CD4-positive, alpha-beta T cell treated with Interleukin-15 for 4 hours (primary cell): ENCODE measurements around the gene TNS3.

Experiments
- DNase-seq: peaks from one replicate; pipeline ENCODE4 v3.0.0-alpha.2; 2020; ENCODE audit warnings: low spot score

Gene TNS3

DNA sequence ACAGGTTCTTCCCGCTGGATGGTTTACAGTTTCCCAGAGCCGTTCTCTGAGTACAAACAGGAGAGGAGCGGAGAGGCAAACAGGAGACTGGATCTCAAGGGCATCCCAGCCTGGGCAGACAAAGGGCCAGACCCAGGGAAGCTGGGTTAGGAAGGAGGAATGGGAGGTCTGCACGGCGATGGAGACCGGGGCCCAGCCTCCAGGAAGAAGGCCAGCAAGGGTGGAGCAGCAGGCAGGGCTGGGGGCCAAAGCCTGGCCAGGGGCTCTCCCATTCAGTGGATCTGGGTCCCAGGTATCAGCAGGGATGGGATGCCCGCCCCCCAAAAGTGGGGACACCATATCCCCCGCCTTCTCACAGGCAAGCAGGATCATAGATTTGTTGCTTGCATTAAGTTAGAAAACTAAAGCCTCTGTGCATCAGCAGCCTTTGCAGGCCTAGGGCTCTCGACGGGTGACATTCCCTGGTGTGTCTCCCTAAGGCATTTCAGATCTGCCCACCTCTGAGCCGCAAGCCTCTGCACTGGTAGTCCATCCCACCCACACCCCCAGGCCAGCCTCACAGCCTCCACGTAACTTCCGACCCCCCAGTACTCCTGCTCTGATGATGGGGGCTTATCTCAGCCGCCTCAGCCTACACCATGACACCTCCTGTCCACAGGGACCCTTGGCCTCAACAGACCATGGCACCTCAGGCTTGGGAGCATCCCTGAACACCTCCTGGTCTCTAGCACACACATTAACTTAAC lies 59.9 kb downstream of the TNS3 start:
- DNase-seq: no peak

DNA sequence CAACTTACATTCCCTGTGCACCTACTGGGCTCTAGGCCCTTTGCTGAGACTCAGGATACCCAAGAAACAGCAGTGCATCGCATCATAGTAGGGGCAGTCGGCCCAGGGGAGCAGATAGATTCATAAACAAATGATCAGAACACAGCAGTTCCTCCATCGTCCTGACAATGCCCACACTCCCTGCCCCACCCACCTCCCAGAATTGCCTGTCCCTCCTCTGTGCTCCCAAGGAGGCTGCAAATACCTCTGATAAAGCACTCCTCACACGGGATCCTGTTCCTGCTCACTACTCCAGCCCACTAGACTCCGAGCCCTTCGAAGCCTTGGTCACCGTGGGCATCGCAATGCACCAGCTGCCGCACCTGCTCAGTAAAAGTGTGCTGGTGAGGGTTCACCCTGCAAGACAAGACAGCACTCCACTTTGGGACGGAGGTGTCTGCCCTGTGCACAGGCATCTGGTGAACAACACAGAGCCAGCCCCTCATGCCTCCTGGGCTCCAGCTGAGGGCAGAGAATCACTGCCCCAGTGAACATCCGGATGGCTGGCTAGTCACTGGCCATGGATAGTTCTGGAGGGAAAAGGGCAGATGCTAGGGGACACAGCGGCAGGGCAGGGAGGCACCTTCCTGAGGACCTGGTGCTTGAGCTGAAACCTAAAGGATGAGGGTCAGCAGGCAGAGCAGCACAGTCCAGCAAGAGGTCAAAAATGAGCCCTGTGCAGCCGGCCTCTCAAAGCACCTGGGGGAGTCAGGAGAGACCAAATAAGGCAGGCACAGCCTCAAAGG lies 60.7 kb downstream of the TNS3 start:
- no peak for DNase-seq

DNA sequence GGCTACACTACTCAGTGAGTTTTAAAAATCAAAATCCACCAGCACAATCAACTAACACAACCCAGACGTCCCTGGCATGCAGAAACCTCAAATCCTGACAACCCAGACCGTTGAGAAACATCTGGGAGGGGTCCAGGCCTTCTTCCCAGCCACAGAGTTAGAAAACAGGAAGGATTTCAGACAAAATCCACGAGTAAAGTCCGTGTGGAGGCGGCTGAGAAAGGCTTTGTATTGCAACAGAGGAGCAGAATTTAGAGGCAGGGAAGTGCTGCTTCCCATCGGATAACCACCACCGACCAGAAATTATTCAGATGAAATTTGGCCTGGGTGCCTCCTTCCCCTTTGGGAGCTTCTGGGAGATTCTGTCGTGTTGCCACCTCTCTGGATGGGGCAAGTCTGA lies 61.5 kb downstream of the TNS3 start:
- no peak for DNase-seq

DNA sequence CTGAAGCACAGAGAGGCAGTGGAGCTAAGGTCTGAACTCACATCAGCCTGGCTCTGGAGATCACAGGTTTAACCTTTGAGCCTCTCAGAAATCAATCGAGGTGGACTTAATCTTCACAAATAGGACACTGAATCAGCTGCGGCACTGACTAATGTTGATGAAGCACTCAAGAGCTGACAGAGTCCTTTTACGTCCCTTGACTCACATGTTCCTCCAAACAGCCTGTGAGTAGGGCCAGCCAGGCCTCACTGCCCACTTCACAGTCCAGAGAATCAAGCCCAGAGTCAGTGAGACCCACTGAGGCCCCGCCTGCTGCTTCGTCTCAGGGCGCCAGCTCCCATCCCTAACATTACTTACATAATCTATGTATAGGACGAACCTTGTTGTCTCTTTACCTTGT lies 63.1 kb downstream of the TNS3 start:
- no peak for DNase-seq

DNA sequence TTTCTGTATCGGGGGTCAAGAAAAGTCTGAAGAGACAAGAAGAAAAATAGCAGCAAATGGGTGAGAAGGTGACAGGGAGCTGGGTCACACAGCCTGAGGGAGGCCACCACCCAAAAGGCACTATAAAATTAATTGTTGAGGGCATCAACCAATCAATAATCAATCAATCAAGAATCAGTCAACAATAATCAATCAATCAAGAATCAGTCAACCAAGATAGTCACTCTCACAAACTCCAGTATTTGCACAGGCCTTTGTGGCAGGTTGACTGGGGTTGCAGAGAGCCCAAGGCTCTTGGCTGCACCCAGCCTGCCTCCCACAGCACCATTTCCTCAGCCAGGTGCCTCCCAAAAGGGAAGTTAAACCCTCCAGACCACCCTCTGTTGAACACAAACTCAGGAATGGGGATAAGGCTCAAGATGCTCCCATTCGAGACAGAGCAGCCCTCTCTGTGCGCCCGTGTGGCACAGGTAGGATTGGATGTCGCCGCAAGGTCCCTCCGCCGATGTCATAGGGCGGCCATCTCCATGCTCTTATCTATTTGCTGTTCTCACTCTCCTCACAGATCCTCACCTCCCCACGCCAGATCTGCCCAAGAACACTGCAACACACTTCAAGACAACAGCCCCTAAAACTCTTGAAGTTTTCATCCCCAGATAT lies 64.0 kb downstream of the TNS3 start:
- no peak for DNase-seq

DNA sequence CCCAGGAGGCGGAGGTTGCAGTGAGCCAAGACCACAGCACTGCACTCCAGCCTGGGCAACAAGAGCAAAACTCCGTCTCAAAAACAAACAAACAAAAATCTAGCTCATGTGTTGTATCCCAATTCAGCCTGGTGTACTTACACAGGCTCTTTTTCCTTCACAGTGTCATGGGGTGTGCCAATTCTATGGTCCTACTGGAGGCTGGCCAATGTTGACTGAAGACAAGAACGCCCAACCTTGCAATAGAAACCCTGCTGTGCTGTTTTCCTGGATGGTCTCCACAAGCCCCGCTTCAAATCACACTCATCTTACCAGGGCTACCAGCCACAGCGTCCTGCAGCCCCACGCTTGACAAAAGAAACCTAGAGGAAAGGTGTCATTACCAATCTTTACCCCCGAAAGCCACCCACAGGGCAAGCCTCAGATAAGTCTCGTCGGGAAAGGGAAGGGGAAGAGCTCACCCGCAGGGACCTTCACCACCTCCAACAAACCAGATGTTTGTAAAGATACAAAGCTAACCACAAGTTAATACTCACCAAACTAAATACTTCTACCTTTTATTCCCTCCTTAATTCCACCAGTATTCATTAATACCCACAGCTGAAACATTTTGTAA lies 64.8 kb downstream of the TNS3 start:
- DNase-seq: no peak

DNA sequence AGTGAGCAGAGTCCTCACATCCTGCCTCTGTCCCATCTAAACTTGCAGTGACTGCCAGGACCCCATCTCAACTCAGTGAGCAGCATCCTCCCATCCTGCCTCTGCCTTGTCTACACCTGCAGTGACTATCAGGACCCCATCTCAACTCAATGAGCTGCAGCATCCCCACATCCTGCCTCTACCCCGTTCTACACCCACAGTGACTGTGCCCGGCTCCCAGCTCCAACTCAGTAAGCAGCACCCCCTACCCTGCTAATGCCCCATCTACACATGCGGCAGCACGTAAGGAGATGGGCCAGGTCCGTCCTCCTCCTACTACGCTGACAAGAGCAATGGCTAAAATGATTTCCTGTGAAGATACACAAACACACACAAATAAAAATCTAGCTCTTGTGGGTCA lies 65.5 kb downstream of the TNS3 start:
- no peak for DNase-seq

DNA sequence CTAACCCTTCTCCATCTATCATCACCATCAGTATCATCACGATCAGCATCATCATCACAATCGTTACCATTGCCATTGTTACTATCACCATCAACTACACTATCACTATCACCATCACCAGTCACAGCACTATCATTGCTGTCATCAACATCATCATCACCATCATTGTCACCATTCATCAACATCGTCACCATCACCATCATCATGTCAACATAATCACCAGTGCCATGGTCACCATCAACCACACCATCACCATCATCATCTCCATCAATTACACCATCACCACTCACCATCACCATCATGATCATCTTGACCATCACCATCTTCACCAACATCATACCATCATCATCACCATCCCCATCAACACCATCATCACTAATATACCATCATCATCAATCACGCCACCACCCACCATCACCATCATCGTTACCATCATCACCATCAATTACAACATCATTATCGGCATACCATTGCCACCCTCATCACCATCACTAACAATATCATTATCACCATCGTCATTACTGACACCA lies 66.5 kb downstream of the TNS3 start:
- no peak for DNase-seq

DNA sequence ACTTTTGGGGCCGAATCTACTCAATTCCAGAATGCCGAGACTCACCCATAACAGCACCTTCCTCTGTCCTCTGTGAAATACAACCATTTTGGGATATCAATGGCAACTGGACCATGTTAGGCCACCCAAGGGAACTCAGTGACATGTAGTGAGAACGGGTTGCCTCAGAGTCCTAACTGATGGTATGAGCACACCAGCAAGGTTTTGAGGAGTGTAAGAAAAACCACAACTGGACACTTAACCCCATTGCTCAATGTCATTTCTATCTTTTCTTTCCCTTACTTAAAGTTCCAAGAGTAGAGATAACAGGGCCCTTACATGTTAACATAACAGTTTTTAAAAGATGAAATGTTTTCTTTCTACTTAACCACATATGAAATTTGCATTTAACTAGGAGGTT lies 67.1 kb downstream of the TNS3 start:
- DNase-seq: no peak

DNA sequence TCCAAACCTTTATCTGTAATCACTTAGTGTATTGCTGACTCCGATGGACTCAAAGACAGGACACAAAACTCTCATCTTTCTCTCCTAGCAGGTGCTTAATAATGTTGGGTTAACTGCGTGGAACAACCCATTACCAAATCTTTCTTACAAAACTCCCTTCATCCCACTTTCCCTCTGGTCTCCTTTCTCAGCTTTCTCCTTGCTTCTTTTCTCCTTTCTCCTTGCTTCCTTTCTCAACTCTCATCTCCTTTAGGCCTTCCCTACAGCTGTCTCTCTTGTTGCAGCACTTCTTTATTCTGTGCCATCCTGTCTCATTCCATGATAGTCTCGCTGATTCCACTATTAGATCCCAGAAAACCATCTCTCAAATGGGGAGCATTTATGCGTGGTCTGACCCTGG lies 67.5 kb downstream of the TNS3 start:
- no peak for DNase-seq

DNA sequence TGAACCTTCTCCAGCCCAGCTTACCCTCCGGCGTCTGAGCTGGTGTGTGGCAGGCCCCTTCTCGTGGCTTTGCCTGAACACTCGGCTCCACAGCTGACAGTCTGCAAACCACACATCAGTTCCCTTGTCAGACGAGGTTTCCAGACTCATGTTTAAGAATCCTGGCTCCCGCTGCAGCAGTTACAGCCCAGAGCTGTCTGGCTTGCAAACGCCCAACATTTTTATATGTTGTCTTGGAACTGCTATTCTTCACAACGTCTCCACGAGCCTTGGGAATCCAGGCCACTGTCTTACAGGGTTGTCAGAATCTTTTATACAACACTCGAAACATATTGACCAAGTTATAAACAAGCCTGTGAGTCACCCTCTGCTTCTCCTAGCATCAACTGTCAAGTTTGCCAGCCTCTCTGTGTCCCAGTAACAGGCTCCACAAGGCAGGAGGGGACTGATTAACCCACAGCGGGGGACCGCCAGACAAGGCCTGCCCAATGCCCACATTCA lies 68.1 kb downstream of the TNS3 start:
- DNase-seq: no peak

DNA sequence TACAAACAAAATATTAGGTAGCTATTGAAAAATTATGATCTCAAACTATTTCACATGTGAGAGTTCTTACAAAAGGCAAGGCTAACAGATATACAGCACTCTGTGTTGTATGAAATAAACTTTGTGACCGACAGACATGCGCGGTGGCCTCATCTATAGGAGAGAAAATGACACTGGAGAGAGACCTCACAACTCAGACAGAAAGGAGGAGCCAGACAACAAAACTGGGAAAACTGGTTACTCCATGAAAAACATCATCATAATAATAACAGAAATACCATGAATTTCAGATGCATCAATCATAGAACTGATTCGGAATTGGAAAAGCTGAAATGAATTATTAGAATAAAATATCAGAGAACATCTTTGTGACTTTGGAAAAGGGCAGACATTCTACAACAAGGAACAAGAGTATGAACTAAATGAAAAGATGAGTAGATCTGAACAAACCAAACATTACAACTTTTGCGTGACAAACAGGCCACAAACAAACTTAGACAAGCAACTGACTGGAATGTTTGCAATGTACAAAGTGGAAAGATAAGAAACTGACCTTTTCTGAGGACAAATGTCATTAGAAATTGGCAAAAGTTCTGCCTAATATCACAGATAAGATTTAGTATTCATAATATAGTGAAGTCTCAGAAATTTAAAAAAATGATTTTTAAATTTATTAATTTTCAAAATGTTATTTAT lies 69.3 kb downstream of the TNS3 start:
- no peak for DNase-seq

DNA sequence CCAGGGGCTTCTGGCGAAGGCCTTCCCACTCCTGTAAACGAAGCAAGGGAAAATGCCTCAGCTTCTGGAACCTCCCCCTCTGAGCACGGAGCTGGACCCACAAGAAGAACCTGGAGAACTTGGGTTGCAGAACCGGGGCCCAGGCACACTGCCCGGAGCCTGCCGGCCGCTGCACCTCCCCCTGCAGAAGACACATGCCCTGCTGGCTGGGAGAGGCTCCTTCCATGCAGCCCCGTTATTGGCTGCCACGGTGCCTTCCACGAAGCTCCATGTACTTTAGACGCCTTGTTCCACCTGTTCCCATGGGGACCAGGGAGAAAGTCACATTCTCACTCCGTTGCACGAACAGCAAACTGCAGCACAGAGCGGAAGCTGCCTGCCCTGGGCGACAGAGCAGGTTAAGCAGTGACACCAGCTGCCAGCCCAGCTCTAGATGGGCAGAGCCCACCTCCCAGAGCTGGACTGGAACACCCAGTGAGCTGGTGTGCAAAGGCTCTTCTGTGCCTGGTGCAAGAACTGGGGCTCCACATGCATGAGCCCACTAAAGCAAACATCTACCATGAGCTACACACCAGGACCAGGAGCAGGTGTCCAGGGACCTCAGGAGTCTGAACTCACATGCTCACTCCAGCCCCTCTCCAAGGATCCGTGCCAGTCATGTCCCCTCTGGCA lies 70.1 kb downstream of the TNS3 start:
- no peak for DNase-seq

DNA sequence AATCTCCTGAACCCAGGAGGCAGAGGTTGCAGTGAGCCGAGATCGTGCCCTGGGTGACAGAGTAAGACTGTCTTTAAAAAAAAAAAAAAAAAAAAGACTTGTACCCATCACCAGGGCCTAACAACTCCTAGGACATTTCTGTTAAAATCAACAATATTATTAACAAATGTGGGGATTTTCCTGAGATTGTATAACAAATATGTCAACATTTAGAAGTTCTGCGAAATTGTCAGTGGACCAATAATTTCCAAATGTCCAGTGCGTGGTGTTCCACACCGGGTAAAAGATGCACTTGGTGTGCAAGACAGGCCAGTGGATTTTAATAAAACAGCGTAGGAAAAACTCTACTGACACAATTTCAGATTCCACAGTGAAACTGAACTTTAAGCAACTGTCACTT lies 71.1 kb downstream of the TNS3 start:
- DNase-seq: no peak

DNA sequence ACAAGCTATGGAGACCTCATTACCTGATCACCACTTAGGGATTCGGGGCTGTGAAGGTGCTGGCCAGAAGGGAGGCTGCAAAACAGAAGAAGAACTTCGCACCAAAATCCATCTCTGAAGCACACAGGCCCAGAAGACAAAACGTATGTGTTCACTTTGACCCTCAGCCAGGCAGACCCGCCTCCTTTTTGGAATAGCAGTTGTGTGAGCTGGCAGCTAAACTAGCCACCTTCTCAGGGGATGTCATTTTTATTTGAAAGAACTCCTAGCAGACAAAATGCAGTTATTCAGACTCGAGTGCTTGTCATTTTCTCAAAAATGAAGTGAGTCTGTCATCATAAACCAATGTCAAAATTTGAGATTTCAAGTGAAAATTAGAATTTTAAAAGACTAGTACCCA lies 71.7 kb downstream of the TNS3 start:
- no peak for DNase-seq

DNA sequence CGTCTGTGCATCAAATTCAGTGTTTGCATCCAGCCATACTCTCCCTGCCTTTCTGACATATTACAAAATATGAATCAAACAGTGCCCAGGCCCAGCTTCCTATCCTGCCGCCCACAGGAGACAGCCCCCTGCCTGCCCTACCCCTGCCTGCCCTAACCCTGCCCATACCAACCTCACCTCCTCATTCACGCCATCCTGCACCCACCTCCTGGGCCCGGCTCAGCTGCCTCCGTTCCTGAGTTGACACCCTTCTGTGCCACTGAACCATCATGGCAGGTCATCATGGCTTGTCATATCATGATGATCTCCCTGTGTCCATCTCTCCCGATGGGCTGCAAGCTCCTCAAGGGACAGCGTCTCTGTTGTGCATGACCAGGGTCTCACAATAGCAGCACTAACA lies 72.3 kb downstream of the TNS3 start:
- DNase-seq: no peak

DNA sequence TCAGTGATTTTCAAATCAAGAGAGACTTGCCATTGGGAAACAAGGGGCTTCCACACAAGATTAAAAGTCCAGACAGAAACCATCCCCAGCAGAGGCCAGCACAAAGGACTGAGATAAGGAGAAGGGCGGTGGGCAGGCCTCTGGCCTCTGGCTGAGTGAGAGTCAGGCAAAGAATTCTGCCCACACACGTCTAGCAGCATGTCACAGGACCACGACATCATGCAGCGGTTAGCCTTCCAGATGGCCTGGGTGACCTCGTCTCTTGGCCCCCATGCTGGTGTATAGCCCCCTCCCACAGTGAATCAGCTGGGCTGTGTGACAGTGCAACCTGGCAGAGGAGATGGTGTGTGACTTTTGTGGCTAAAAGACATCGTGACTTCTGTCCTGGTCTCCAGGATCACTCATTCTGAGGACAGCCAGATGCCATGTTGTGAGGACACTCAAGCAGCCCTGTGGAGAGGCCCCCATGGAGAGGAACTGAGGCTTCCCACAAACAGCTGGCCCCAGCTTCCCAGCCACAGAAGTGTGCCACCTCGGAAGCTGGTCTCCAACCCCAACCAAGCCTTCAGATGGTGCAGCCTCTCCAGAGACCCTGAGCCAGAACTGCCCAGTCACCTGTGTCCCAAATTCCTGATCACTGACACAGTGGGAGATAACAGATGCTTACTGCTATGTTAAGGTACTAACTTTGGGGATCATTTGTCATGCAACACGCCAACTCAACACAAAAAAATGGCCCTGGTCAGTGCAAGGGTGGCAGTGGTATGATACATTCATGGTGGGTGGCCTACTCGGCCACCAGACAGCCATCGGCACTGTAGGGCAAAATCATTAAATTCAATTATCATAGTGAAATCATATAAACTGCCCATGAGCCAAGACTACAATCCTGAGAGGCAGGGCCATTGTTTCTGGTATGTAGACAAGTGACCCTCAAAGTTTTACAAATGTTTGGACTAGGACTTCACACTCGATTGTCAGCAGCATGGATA lies 73.2 kb downstream of the TNS3 start:
- no peak for DNase-seq

DNA sequence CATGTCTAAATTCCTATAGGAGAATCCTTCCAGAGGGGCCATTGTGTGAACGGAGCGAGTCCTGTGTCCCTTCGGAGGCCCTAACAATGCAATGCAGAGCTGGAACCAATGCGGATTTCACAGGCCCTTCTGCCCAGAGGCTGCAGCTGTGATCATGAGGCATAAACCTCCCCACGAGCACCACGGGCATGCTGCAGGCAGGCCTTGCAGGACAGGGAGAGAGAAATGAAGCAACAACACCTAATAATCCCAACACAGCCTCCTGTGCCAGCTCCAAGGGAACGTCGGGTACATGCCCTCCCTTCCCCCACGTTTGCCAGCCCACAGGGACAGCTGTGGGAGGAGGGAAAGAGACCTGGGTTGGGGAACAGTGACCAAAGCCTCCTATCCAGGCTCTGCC lies 74.4 kb downstream of the TNS3 start:
- DNase-seq: no peak

DNA sequence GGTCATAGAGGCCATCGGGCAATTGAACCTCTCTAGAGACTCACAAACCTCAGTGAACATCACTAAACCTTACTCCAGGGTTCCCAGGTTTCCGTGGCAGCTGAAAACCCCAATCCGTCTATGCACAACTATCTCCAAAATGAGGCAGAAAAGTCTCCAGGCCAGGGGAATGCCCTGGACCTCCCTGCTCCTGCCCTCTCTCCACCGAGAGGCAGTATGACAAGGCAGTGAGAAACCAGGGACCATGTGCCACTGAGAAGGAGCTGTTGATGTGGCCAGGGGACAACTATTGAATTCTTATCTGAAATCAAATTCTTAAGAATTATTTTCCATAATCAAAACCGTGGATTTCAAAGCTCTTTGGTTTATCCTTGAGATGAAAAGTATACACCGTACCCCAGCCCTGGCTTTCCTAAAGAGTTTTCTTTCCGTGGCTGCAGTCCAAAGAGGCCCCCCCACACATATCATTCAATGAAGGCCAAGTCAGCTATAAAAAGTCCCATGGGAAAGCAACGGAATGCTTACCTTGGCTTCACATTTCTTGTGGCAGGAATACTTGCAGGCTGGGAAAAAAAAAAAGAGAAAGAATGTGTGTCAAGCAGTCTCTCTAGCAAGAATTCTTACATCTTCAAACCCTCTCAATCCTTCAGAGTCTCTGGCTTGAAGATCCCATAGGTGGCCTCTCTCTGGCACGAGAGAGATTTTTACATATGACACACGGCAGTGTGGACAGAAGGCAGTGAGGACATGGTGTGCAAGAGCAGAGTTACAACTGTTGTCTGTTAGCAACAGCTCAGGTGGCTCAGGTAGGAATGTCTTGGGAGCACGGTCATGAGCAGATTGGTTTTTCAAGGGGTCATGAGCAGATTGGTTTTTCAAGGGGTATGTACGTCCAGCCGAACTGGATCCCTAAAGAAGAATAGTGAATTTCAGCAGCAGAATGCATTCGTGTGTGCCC lies 75.2 kb downstream of the TNS3 start:
- no peak for DNase-seq
